Activated naive CD4-positive, alpha-beta T cell treated with anti-CD3 and anti-CD28 coated beads, Interleukin-2, amount 50 U/mL, for 16 hours (primary cell): ENCODE measurements around the gene CEMP1.
"Not testable (repeated sequence)": the region's sequence is repeated elsewhere in the genome, so short reads cannot be mapped to it uniquely, and the experiment has no call there.

ENCODE experiments used
- DNase-seq: peaks from one replicate; pipeline ENCODE4 v3.0.0-alpha.2; 2020

CEMP1 gene

GRCh38 chr16:2531371-2531695, at the start of gene CEMP1:
Gene CEMP1 (minus strand): TSS chr16:2531408. CDS start chr16:2531073, 335 bp downstream.
- DNase-seq, result no peak

GRCh38 chr16:2580818-2581217, 49.6 kb upstream of the CEMP1 start:
- DNase-seq, result not testable (repeated sequence)

GRCh38 chr16:2580143-2580542, 48.9 kb upstream of the CEMP1 start:
- DNase-seq, result not testable (repeated sequence)

- DNase-seq, result not testable (repeated sequence)
These were observed 47.7 kb upstream of the CEMP1 start for GRCh38 chr16:2578905-2579304.

GRCh38 chr16:2577044-2577443, 45.8 kb upstream of the CEMP1 start:
- not testable (repeated sequence) for DNase-seq

- DNase-seq, result not testable (repeated sequence)
These were observed 44.6 kb upstream of the CEMP1 start for GRCh38 chr16:2575839-2576238.

GRCh38 chr16:2572704-2573103, 41.5 kb upstream of the CEMP1 start:
- DNase-seq, result not testable (repeated sequence)

- DNase-seq, result not testable (repeated sequence)
These were observed 37.4 kb upstream of the CEMP1 start for GRCh38 chr16:2568573-2568972.

- DNase-seq, result not testable (repeated sequence)
These were observed 36.3 kb upstream of the CEMP1 start for GRCh38 chr16:2567506-2567905.

GRCh38 chr16:2560798-2561133, 29.6 kb upstream of the CEMP1 start:
- DNase-seq, result peak; percentile 65

GRCh38 chr16:2560131-2560797, 29.1 kb upstream of the CEMP1 start:
- not testable (repeated sequence) for DNase-seq

- DNase-seq, result not testable (repeated sequence)
These were observed 25.9 kb upstream of the CEMP1 start for GRCh38 chr16:2557150-2557549.

GRCh38 chr16:2554709-2555425, 23.7 kb upstream of the CEMP1 start:
- not testable (repeated sequence) for DNase-seq

- DNase-seq, result not testable (repeated sequence)
These were observed 20.2 kb upstream of the CEMP1 start for GRCh38 chr16:2551420-2551889.

GRCh38 chr16:2550283-2550878, 19.2 kb upstream of the CEMP1 start:
- not testable (repeated sequence) for DNase-seq

- not testable (repeated sequence) for DNase-seq
These were observed 12.6 kb upstream of the CEMP1 start for GRCh38 chr16:2543771-2544170.

- DNase-seq, result not testable (repeated sequence)
These were observed 10.2 kb upstream of the CEMP1 start for GRCh38 chr16:2541409-2541808.

GRCh38 chr16:2540912-2541311, 9.7 kb upstream of the CEMP1 start:
- not testable (repeated sequence) for DNase-seq

GRCh38 chr16:2539845-2540458, 8.7 kb upstream of the CEMP1 start:
- DNase-seq, result not testable (repeated sequence)

- not testable (repeated sequence) for DNase-seq
These were observed 8.1 kb upstream of the CEMP1 start for GRCh38 chr16:2539192-2539844.

- DNase-seq, result peak; percentile 95
These were observed 6.5 kb upstream of the CEMP1 start, which contains the start of gene PDPK1 for GRCh38 chr16:2537451-2538379. Gene PDPK1 (plus strand): TSS chr16:2538021. CDS start chr16:2538113, 92 bp downstream.

GRCh38 chr16:2535625-2536013, 4.4 kb upstream of the CEMP1 start:
- no peak for DNase-seq
